Thymus (tissue), 11 donors: ENCODE data around the gene ZFPM1. TPM values are rescaled to one million over a fixed set of nuclear protein-coding genes. Genes with fewer than 3 reads are reported as not detected.

Experiments
- DNase-seq, 9 donors: peaks; one replicate each; pipeline ENCODE4 v3.0.0-alpha.2; 2013; ENCODE audit warnings: low spot score in 9 of 9, low read depth in 6 of 9, missing footprints in 1 of 9
- H3K27ac ChIP-seq, 2 donors: one replicate each; pipeline ENCODE4 v1.5.1; 2013; ENCODE audit warnings: control low read depth in 1 of 2, low read depth in 1 of 2, low read length in 1 of 2, mild to moderate bottlenecking in 1 of 2, moderate library complexity in 1 of 2
- H3K27me3 ChIP-seq, 2 donors: one replicate each; pipeline ENCODE4 v1.5.1; 2013; ENCODE audit warnings: low read length in 1 of 2; ENCODE audit not compliant: control insufficient read depth in 2 of 2, insufficient read depth in 1 of 2
- H3K36me3 ChIP-seq, 2 donors: one replicate each; pipeline ENCODE4 v1.5.1; 2013; ENCODE audit warnings: low read length in 1 of 2, mild to moderate bottlenecking in 1 of 2, moderate library complexity in 1 of 2; ENCODE audit not compliant: control insufficient read depth in 2 of 2, insufficient read depth in 2 of 2
- H3K4me1 ChIP-seq, 2 donors: one replicate each; pipeline ENCODE4 v1.5.1; 2013; ENCODE audit warnings: low read length in 2 of 2; ENCODE audit not compliant: control insufficient read depth in 2 of 2, insufficient read depth in 2 of 2
- H3K4me3 ChIP-seq, 2 donors: one replicate each; pipeline ENCODE4 v1.5.1; 2013; ENCODE audit warnings: low read length in 2 of 2, control low read depth in 1 of 2, mild to moderate bottlenecking in 1 of 2
- H3K9me3 ChIP-seq, 2 donors: one replicate each; pipeline ENCODE4 v1.5.1; 2013; ENCODE audit warnings: low read length in 1 of 2, mild to moderate bottlenecking in 1 of 2; ENCODE audit not compliant: control insufficient read depth in 2 of 2, insufficient read depth in 1 of 2
- WGBS: extraction: QIAGEN DNeasy Blood & Tissue Kit; methylation state at CpG from one replicate; pipeline ENCODE4 v1.1.7; 2013; 5-methylcytosine and 5-hydroxymethylcytosine counted together
- polyA plus RNA-seq: library from polyadenylated mRNA; stranded (reverse); fragments of 200-250 nt; gene quantifications from one replicate; pipeline ENCODE4 v1.2.3, GENCODE V29; 2013
- total RNA-seq: library from RNA; stranded (reverse); fragments of 120-200 nt; gene quantifications from one replicate; pipeline ENCODE4 v1.2.4, GENCODE V29; 2013
- donor health status: healthy.

Gene ZFPM1
- total and polyA plus RNA-seq, 2 donors: 1.6 to 4.2 TPM

DNA sequence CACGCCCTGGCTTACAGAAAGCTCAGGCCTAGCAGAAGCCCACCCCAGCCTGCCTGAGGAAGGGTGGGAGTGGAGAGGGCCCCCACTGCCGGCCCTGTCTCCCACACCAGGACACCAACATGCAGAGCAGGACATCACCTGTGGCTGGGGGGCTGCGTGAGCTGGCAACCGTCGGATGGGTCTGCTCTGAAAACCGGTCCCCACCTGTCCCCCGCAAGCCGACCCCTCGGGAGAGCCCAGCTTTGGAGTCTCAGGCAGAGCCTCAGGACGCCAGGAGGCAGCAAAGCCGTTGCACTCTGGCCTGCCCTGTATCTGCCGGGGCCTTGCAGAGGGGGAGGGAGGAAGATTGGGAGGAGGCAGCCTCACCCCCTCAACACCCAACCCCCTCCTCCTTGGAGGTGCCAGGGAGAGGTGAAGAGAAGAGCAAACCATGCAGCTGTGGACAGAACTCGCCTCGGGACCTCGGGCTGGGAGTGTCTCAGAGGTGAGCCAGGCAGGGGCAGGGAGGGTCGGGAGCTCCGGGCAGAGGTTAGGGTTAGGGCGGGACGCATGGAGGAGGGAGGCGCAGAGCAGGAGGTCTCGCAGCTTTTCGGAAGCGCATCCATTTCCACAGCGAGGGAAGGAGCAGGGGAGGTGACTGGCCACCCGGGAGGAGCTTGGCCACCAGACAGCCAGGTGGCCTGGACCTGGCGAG lies 86.7 kb downstream of the ZFPM1 start:
- no peak overlapping the region for H3K4me3 ChIP-seq
- H3K9me3 ChIP-seq: peaks cover 3 to 30% of the 10 kb centered on the region in 2 donors
- H3K4me1 ChIP-seq: peaks cover 4 to 6% of the 10 kb centered on the region in 2 donors
- no peak for DNase-seq
- no peak overlapping the region for H3K27ac ChIP-seq
- H3K36me3 ChIP-seq: no peaks in the 10 kb centered on the region
- WGBS: 57% methylated on average over 26 of the region's 26 CpGs
- H3K27me3 ChIP-seq: peaks cover 2 to 40% of the 10 kb centered on the region in 2 donors

DNA sequence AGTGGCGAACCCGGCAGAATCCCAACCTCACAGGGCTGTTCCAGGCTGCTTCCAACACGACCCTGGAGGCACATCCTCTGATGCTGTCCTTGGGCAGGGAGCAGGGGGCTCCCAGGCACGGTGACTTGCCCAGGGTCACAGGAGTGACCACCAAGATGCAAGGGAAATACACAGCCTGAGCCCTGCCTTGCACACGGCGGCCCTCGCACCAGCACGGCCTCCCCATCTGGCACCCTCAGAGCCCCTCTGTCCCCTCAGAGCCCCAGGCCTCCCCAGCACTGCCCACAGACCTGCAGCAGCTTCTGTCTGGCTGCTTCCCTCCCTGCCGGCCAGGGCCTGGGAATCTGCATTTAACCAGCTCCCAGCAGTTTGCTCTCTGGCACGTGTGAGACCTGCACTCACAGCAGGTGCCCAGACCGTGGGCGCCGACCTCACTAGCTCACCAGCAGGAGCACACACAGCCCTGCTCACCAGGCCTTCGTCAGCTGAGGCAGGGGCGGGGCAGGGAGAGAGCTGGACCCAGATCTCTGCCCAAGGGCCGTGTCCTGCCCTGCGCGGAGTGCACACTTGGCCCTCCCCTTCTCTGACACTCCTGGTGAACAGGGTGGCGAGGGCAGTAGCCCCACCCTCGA lies 87.4 kb downstream of the ZFPM1 start:
- H3K4me3 ChIP-seq: no peak overlapping the region
- H3K36me3 ChIP-seq: no peaks in the 10 kb centered on the region
- WGBS: 80% methylated on average over 20 of the region's 20 CpGs
- no peak for DNase-seq
- H3K9me3 ChIP-seq: peaks cover 3 to 32% of the 10 kb centered on the region in 2 donors
- no peaks in the 10 kb centered on the region for H3K4me1 ChIP-seq
- H3K27ac ChIP-seq: no peak overlapping the region
- peaks cover 2 to 44% of the 10 kb centered on the region in 2 donors for H3K27me3 ChIP-seq

DNA sequence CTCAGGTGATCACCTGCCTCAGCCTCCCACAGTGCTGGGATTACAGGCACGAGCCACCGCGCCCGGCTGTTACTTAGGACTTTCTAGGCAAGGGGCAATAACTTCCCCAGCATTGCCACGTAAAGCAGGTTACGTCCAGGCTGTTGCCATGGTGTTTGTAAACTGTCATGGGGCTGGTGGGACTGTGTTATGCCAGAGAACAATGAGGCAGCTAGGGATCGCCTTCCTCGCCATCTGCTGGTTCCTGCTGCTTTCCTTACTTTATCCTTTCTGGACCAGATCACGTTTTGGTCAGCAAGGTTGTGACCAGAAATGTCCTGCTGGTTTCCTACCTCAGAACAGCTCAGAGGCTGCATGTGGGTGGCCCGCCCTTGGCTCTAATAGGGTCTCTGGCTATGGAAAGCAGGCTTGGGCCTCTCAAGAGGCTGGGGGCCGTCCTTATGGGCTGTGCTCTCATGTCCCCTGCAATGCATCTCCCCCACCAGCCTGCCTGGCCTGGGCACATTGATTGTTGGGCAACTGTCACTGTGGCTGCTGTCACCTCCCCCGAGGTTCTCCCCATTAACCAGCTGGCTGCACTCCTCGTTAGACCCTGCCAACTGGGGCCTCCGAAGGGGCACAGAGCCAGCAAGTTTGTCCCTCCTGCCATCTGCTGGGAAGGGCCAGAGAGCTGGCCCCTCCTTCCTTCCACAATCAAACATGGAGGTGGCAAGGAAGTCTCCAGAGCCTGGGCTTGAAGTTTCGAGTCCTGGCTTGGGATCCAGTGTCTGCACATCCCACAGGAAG lies 88.9 kb downstream of the ZFPM1 start:
- WGBS: 82% methylated on average over 15 of the region's 15 CpGs
- peaks cover 2 to 56% of the 10 kb centered on the region in 2 donors for H3K27me3 ChIP-seq

DNA sequence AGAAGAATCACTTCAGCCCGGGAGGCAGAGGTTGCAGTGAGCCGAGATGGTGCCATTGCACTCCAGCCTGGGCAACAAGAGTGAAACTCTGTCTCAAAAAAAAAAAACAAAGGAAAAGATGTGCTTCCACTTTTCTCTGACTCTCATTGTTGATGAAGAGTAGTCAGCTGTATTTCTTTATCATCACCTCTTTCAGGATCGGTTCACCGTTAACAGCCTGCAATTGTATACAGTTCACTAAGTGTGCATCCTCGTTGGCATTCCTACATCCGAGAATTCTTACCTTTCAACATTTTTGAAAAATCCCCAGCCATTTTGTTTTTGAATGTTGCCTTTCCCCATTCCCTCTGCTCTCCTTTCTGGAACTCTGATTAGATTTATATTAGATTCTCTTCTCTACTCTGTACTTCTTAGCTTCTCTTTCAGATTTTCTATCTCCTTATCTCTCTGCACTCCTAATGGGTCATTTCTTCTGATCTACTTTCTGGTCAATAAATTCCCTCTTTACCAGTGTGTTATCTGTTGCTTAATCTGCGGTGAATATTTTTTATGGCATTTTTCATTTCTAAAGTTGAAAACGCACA lies 90.2 kb downstream of the ZFPM1 start:
- Histone ChIP-seq H3K27ac (no peak overlapping the region), H3K27me3 (peaks cover 2 to 57% of the 10 kb centered on the region in 2 donors), H3K4me3 (no peak overlapping the region), H3K9me3 (peaks cover 3 to 36% of the 10 kb centered on the region in 2 donors), H3K4me1 (no peaks in the 10 kb centered on the region), H3K36me3 (no peaks in the 10 kb centered on the region)
- no peak for DNase-seq
- 92% methylated on average over 8 of the region's 8 CpGs for WGBS

More for the DNA sequence above, 88.9 kb downstream of the ZFPM1 start:
- H3K9me3 ChIP-seq: peaks cover 3 to 36% of the 10 kb centered on the region in 2 donors
- no peaks in the 10 kb centered on the region for H3K36me3 ChIP-seq
- DNase-seq: no peak
- H3K4me1 ChIP-seq: no peaks in the 10 kb centered on the region
- no peak overlapping the region for H3K4me3 ChIP-seq
- H3K27ac ChIP-seq: no peak overlapping the region

DNA sequence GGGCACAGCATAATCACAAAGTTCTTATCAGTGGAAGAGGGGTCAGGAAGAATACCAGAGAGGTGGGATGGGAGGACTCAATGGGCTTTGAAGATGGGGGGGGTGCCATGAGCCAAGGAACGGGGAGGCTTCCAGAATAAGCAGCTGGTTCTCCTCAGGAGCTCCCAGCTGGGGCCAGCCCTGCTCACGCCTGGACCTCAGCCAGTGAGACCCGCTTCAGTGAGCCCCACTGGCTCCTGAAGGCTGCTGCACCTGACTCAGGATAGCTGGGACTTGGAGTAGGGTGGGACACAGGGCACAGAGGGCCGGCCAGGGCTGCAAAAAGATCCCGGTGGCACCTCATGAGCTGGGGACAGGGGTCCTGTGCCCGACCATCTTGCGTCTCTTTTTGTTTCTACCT lies 92.7 kb downstream of the ZFPM1 start:
- H3K4me3 ChIP-seq: no peak overlapping the region
- WGBS: 91% methylated on average over 7 of the region's 7 CpGs
- H3K27ac ChIP-seq: no peak overlapping the region
- peaks cover under 1 to 50% of the 10 kb centered on the region in 2 donors for H3K27me3 ChIP-seq
- peaks cover 3 to 31% of the 10 kb centered on the region in 2 donors for H3K9me3 ChIP-seq
- peaks cover 4 to 9% of the 10 kb centered on the region in 2 donors for H3K4me1 ChIP-seq
- H3K36me3 ChIP-seq: no peaks in the 10 kb centered on the region
- DNase-seq: no peak

DNA sequence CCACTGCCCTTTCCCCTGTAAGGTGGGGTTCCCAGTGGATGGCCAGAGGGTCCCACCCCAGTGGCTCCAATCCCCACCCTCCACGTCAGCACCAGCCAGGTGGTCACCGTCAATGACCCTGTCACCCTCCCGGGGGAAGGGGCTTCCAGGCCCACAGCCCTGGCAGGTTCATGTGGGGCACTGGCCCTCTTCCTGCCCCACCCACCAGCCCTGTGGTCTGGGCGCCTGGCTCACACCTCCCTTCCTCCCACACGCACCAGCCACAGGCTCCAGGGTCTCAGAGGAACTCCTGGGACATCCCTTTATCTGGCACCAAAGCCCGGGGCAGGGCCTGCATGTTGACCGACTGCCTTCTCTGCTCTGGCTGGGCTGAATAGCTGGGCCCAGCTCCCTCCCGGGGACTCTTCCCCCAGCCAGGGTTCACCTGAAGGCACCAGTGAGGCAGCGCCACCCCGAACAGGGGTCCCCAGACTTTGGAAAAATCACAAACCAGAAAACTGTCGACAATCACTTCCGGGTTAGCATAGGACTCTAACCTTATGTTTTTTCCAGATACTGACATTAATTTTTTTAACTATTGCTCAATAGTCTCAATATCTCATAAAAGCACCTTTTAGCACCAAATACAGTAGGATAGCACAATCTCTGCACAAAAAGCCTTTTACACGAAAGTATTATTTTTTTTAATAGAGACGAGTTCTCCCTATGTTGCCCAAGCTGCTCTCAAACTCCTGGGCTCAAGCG lies 95.2 kb downstream of the ZFPM1 start:
- H3K27ac ChIP-seq: no peak overlapping the region
- H3K4me1 ChIP-seq: peaks cover 15 to 25% of the 10 kb centered on the region in 2 donors
- WGBS: 80% methylated on average over 15 of the region's 15 CpGs
- no peak for DNase-seq
- no peak overlapping the region for H3K4me3 ChIP-seq
- no peaks in the 10 kb centered on the region for H3K36me3 ChIP-seq
- peaks cover 0 to 44% of the 10 kb centered on the region in 2 donors for H3K27me3 ChIP-seq
- H3K9me3 ChIP-seq: peaks cover 0 to 17% of the 10 kb centered on the region in 2 donors

DNA sequence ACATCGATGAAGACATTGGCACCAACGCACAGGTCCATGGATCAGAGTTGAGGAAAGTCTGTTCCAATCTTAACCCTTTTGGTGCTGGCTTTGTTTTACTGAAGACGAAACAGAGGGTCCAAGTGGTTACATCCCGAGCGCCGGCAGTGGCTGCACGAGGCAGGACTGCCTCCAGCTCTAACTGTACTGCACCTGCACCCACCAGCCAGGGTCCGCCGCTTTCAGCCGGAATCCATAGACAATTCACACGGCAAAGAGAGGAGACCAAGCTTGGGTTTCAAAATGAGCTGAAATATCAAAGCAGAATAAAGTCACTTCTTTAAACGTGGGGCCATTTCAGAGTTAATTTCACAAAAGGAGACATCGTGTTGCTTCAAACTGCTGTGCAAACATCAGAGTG lies 95.9 kb downstream of the ZFPM1 start:
- peaks cover 0 to 44% of the 10 kb centered on the region in 2 donors for H3K27me3 ChIP-seq
- H3K4me3 ChIP-seq: no peak overlapping the region
- H3K27ac ChIP-seq: no peak overlapping the region
- H3K9me3 ChIP-seq: peaks cover 0 to 12% of the 10 kb centered on the region in 2 donors
- H3K4me1 ChIP-seq: peaks cover 15 to 31% of the 10 kb centered on the region in 2 donors
- WGBS: 85% methylated on average over 13 of the region's 13 CpGs
- no peaks in the 10 kb centered on the region for H3K36me3 ChIP-seq
- no peak for DNase-seq

DNA sequence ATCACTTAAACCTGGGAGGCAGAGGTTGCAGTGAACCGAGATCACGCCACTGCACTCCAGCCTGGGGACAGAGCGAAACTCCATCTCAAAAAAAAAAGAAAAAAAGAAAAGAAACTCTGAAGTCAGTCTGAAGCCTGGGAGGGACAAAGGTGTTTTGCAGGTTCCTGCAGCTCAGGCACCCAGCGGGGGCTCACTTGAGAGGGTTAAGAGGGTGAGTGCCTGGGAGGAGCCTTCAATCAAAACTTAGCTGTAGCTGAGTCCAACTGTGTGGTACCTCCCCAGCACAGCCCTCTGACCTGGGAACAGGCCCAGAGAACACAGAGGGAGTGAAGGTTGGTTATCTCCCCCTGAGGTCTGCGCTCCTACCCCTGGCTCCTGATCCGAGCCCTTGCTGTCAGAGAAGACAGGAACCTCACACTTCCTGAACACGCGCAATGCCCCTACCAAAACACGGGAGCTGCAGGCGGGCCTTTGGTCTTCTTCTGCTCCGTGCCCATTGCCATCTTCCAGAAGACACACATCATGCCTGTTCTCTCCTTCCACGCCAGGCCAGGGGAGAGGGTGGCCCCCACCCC lies 96.7 kb downstream of the ZFPM1 start:
- H3K36me3 ChIP-seq: no peaks in the 10 kb centered on the region
- H3K27me3 ChIP-seq: peaks cover 0 to 43% of the 10 kb centered on the region in 2 donors
- peak in 1 of 9 donors; percentile 41 for DNase-seq
- peaks cover 15 to 39% of the 10 kb centered on the region in 2 donors for H3K4me1 ChIP-seq
- no peak overlapping the region for H3K4me3 ChIP-seq
- peaks cover 0 to 6% of the 10 kb centered on the region in 2 donors for H3K9me3 ChIP-seq
- H3K27ac ChIP-seq: peak overlapping the region in 1 of 2 donors; percentile 75
- 32% methylated on average over 12 of the region's 12 CpGs for WGBS
